Fibroblast of peridontal ligament (primary cell): ENCODE data around the gene SPINK7.

Experiments used
- DNase-seq: peaks from one replicate; pipeline ENCODE4 v3.0.0-alpha.2; 2010; ENCODE audit errors: extremely low read depth

SPINK7 gene

DNA sequence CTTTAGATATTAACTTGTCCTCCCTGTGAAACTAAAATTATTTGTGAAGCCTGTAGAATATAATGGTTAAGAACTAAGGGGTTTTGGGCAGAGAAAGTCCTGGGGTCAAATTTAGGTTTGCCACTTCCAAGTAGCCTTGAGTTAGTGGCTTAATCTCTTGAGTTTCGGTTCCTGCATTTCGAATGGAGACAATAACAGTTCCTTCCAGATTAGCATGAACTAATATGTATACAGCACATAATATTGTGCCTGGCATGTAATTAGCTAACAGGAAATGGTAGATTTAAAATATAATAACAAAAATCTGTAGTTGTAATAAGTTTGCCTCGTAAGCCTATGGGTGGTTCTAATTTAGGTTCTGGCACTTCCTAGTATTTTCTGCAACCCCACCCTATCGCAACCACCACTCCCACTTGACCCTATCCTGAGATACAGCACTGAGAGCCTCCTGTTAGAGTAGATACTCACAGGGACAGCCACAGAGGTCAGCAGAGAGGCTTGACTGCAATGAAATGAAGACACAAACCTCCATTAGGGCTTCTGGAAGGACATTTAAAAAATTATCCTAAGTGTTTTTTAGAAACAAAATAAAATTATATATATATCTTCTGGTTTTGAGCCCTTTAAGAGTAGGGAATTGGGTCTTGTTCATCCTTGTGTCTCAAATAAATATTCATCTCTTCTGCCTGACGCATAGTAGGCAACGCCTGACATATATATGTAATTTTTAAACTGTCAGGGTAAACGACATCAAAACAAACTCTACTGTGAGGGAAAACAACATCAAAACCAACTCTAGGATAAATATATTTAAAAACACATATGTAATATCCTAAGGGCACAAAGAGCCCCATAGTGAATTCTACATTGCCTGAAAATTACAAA is 31.6 kb downstream of the SPINK7 start:
- no peak for DNase-seq

DNA sequence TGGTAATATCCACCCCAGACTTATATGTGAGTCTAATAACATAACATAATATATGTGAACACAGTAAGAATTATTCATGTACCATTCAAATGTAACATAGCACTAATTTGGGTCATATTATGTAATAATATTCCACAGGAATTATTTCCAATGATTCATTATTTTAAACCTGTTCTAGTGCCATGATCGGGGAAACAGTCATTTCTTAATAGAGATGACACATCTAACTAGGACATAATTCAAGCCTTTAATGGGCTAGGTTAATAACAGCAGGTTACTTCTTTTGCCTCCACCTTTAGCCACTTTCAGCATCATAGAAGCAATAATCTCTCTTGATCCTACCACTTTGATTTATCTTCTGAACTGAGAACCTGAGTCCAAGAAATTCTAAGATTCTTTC is 35.5 kb downstream of the SPINK7 start:
- DNase-seq, result no peak

DNA sequence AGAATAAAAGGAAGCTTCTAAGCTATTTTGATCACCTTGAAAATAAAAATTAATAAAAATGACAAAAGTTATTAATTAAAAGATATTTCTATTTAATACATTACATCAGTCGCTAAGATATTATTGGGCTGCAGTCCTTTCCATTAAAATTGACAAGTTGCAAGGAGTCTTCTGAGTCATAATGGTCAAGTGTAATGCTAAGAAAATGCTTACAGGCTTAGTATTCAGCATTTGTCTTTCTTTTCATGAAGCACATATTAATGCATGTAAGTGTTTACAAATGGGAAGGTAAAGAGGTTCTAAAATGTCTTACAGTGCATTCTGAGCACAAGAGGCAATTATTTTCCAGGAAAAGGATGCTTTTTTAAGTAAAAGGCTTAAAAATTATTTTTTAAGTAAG is 40.5 kb downstream of the SPINK7 start:
- no peak for DNase-seq

- no peak for DNase-seq
These were observed 41.4 kb downstream of the SPINK7 start for GRCh38 chr5:148353634-148354033.

- no peak for DNase-seq
These were observed 52.1 kb downstream of the SPINK7 start for GRCh38 chr5:148364343-148364742.
